ENCODE measurements around the gene SPPL2B. TPM values are rescaled to one million over a fixed set of nuclear protein-coding genes. Genes with fewer than 3 reads are reported as not detected.

Gene SPPL2B
- total and polyA plus RNA-seq, 10 donors = 40.5 to 111 (median 78.1) TPM

DNA sequence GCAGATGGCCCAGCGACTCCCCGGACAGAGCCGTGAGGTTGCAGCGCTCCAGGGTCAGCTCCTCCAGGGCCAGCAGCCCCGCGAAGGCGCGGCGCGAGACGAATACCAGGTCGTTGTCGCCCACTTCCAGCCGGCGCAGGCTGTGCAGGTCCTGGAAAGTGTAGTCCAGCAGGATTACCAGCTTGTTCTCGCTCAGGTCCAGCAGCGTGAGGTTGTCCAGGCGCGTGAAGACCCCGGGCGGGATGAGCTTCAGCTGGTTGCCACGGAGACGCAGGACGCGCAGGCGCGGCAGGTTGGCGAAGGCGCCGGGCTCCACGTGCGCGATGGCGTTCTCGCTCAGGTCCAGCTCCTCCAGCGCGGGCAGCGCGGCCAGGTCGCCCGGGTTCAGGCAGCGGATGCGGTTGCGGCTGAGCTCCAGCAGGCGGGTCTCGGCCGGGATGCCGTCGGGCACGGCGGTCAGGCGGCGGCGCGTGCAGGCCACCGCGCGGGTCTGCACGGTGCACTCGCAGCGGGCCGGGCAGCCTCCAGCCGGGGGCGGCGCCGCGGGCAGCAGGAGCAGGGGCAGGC is 37.2 kb upstream of the SPPL2B start:
- H3K27me3 ChIP-seq (replicated peaks in 1 of 7) = peaks cover 0 to 67% (median 34%) of the 10 kb centered on the region in 7 donors
- no peaks in the 10 kb centered on the region for H3K9me3 ChIP-seq
- DNase-seq = peak; percentile 85
- intact Hi-C loops (cut with DNase I; ENCODE audit: low total_unique reads) = no loop called here
- peaks cover 0 to 52% (median 3%) of the 10 kb centered on the region in 6 donors for H3K36me3 ChIP-seq
- H3K27ac ChIP-seq = peak overlapping the region in 7 of 8 donors; percentile 91 to 99 (median 93)
- 28 to 67% (median 47%) methylated on average over 32 to 67 of the region's 67 CpGs for WGBS, 5 donors
- TF ChIP-seq, protein P1, sequence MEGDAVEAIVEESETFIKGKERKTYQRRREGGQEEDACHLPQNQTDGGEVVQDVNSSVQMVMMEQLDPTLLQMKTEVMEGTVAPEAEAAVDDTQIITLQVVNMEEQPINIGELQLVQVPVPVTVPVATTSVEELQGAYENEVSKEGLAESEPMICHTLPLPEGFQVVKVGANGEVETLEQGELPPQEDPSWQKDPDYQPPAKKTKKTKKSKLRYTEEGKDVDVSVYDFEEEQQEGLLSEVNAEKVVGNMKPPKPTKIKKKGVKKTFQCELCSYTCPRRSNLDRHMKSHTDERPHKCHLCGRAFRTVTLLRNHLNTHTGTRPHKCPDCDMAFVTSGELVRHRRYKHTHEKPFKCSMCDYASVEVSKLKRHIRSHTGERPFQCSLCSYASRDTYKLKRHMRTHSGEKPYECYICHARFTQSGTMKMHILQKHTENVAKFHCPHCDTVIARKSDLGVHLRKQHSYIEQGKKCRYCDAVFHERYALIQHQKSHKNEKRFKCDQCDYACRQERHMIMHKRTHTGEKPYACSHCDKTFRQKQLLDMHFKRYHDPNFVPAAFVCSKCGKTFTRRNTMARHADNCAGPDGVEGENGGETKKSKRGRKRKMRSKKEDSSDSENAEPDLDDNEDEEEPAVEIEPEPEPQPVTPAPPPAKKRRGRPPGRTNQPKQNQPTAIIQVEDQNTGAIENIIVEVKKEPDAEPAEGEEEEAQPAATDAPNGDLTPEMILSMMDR (IDR thresholded peaks at IDR 0.05 in 8 of 11, conservative IDR thresholded peaks at IDR 0.05 in 3 of 11) = no peak
- TF ChIP-seq POLR2AphosphoS5 (IDR thresholded peaks at IDR 0.05) (no peak), POLR2A (IDR thresholded peaks at IDR 0.05) (no peak)
- peaks cover 21 to 100% (median 82%) of the 10 kb centered on the region in 6 donors for H3K4me1 ChIP-seq
- H3K4me3 ChIP-seq = peak overlapping the region; percentile 25 to 86 (median 75)

DNA sequence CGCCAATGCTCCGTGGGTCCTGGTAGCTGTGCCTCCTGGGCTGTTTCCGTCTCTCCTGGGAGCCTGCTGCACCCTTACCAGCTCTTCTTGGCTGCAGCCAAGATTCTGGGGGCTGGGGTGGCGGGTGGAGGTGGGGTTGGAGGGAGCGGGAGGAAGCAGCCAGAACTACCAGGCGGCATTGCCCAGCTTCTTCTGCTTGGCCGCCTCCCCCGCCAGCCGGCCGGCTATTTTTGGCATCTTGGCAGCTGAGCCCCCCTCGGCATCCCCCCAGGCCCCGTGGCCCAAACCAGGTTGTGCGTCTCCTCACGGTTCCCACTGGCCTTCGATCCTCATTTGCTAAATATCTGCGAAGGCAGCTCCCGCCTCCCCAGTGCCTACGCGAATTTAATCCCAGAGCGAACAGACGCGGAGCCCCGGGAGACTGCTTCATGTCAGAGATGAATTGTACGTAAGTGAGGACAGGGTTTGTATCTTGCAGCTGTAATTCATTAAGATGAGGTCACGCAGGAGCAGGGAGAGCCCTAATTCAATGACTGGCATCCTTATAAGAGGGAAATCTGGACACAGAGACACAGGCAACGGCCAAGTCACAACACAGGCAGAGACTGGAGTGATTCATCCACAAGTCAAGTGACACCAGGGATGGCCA is 33.7 kb upstream of the SPPL2B start:
- 45 to 60% (median 48%) methylated on average over 26 of the region's 26 CpGs for WGBS, 5 donors
- Histone ChIP-seq H3K9me3 (no peaks in the 10 kb centered on the region), H3K4me1 (peaks cover 17 to 92% (median 61%) of the 10 kb centered on the region in 6 donors), H3K27me3 (replicated peaks in 1 of 7) (peaks cover 0 to 56% (median 23%) of the 10 kb centered on the region in 7 donors), H3K36me3 (peaks cover 0 to 53% (median 3%) of the 10 kb centered on the region in 6 donors), H3K4me3 (peak overlapping the region in 2 of 8 donors; percentile 19 to 21), H3K27ac (peak overlapping the region in 5 of 8 donors; percentile 20 to 66 (median 59))
- no peak for DNase-seq
- intact Hi-C loops (cut with DNase I; ENCODE audit: low total_unique reads) = no loop called here
- TF ChIP-seq POLR2AphosphoS5 (IDR thresholded peaks at IDR 0.05) = peak in 2 of 3 donors; percentile 3 to 44
- TF ChIP-seq, protein P1 (IDR thresholded peaks at IDR 0.05 in 8 of 11, conservative IDR thresholded peaks at IDR 0.05 in 3 of 11) = no peak

DNA sequence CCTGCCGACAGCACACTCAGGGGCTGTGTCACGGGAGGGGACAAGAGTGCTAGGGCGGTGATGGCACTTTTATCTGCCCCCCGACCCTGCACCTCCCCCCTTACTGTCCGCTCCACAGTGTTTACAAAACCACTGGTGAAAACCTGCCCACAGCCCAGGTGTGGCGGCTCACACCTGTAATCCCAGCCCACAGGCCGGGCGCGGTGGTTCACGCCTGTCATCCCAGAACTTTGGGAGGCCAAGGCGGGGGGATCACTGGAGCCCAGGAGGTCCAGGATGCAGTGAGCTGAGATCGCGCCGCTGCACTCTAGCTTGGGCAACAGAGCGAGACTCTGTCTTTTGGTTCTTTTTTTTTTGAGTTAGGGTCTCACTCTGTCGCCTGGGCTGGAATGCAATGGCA is 32.3 kb upstream of the SPPL2B start:
- no peak overlapping the region for H3K27ac ChIP-seq
- TF ChIP-seq, protein P1 (IDR thresholded peaks at IDR 0.05 in 8 of 11, conservative IDR thresholded peaks at IDR 0.05 in 3 of 11) = no peak
- peak in 2 of 3 donors; percentile 19 to 65 for TF ChIP-seq POLR2AphosphoS5 (IDR thresholded peaks at IDR 0.05)
- no peak overlapping the region for H3K4me3 ChIP-seq
- H3K36me3 ChIP-seq = peaks cover 0 to 52% (median 3%) of the 10 kb centered on the region in 6 donors
- H3K27me3 ChIP-seq (replicated peaks in 1 of 7) = peaks cover 0 to 51% (median 17%) of the 10 kb centered on the region in 7 donors
- intact Hi-C loops (cut with DNase I; ENCODE audit: low total_unique reads) = no loop called here
- WGBS, 5 donors = 86 to 92% (median 88%) methylated on average over 15 to 16 of the region's 16 CpGs
- H3K9me3 ChIP-seq = no peaks in the 10 kb centered on the region
- peak; percentile 74 for DNase-seq
- peaks cover 9 to 92% (median 51%) of the 10 kb centered on the region in 6 donors for H3K4me1 ChIP-seq

DNA sequence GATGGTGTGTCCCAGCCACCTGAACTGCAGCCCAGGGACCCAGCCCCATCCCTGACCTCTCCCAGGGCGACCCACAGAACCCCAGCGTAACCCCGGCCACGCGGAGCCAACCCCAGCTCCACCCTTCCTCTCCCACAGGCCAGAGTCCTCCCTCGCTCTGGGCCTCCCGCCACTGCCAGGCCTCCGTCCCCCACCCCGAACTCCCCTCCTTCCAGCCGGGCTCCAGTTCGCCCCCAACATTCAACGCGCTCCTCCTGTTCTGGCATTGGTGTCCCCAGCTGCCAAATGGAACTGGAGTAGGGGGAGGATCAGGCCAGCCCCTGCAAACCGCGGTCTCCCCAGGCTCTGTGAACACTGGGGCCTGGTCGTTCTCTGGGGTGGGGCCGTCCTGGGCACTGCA is 28.0 kb upstream of the SPPL2B start:
- Histone ChIP-seq H3K27ac (peak overlapping the region in 2 of 8 donors; percentile 32 to 59), H3K4me1 (peaks cover 6 to 81% (median 39%) of the 10 kb centered on the region in 6 donors), H3K4me3 (no peak overlapping the region), H3K36me3 (peaks cover 0 to 8% (median 0%) of the 10 kb centered on the region in 6 donors), H3K27me3 (replicated peaks in 1 of 7) (peaks cover 0 to 53% (median 12%) of the 10 kb centered on the region in 7 donors), H3K9me3 (no peaks in the 10 kb centered on the region)
- TF ChIP-seq POLR2A (IDR thresholded peaks at IDR 0.05) (no peak), POLR2AphosphoS5 (IDR thresholded peaks at IDR 0.05) (peak in 1 of 3 donors; percentile 74)
- TF ChIP-seq, protein P1 (IDR thresholded peaks at IDR 0.05 in 8 of 11, conservative IDR thresholded peaks at IDR 0.05 in 3 of 11) = no peak
- DNase-seq = no peak
- WGBS, 5 donors = 56 to 80% (median 66%) methylated on average over 17 of the region's 17 CpGs
- intact Hi-C loops (cut with DNase I; ENCODE audit: low total_unique reads) = no loop called here
